Activated CD4-positive, alpha-beta T cell treated with anti-CD3 and anti-CD28 coated beads, Interleukin-2, amount 10 ng/mL, durations not matched to agents 24 days and 14 days (primary cell): Measurements from ENCODE around the gene DISP3. TPM values are rescaled to one million over a fixed set of nuclear protein-coding genes. Genes with fewer than 3 reads are reported as not detected.

ENCODE experiments used
- DNase-seq: peaks from one replicate; pipeline ENCODE4 v3.0.0; 2022
- H3K27ac Mint-ChIP-seq: one replicate; pipeline ENCODE4 v1.8.0; 2022; ENCODE audit warnings: mild to moderate bottlenecking, mixed read lengths
- H3K27me3 Mint-ChIP-seq: one replicate; pipeline ENCODE4 v1.8.0; 2022; ENCODE audit warnings: mixed read lengths
- H3K36me3 Mint-ChIP-seq: one replicate; pipeline ENCODE4 v1.8.0; 2022; ENCODE audit warnings: low read depth, mild to moderate bottlenecking, mixed read lengths
- H3K4me1 Mint-ChIP-seq: one replicate; pipeline ENCODE4 v1.8.0; 2021; ENCODE audit warnings: mixed read lengths
- H3K4me3 Mint-ChIP-seq: one replicate; pipeline ENCODE4 v1.8.0; 2022; ENCODE audit warnings: mild to moderate bottlenecking, moderate library complexity, mixed read lengths
- H3K9me3 Mint-ChIP-seq: one replicate; pipeline ENCODE4 v1.8.0; 2021; ENCODE audit warnings: mixed read lengths
- intact Hi-C: fragments of 100-400 bp; cut with micrococcal nuclease; formaldehyde crosslinking; loops from one replicate; pipeline ENCODE4 v1.15.1; 2023
- total RNA-seq: library from RNA; stranded (reverse); gene quantifications from 2 replicates; pipeline ENCODE4 v1.2.3, GENCODE V29; 2022

The DISP3 gene
- total RNA-seq, 1 donor from 2014 or later, result 0.23 TPM

- no peak overlapping the region for H3K4me3 Mint-ChIP-seq
- no peak for DNase-seq
- H3K9me3 Mint-ChIP-seq, result no peaks in the 10 kb centered on the region
- no peaks in the 10 kb centered on the region for H3K27me3 Mint-ChIP-seq
- H3K27ac Mint-ChIP-seq, result no peak overlapping the region
- H3K36me3 Mint-ChIP-seq, result no peaks in the 10 kb centered on the region
- no peaks in the 10 kb centered on the region for H3K4me1 Mint-ChIP-seq
- intact Hi-C loops, result no loop called here
These were observed 49.8 kb downstream of the DISP3 start for GRCh38 chr1:11528611-11529261.

- no peak for DNase-seq
- intact Hi-C loops, result no loop called here
These were observed 50.4 kb downstream of the DISP3 start for GRCh38 chr1:11529330-11529729.

GRCh38 chr1:11529763-11530730, 51.1 kb downstream of the DISP3 start:
- no peak for DNase-seq
- Mint-ChIP-seq H3K27me3 (no peaks in the 10 kb centered on the region), H3K36me3 (no peaks in the 10 kb centered on the region), H3K4me3 (no peak overlapping the region), H3K9me3 (no peaks in the 10 kb centered on the region), H3K27ac (no peak overlapping the region), H3K4me1 (no peaks in the 10 kb centered on the region)
- intact Hi-C loops, result no loop called here

More at GRCh38 chr1:11529330-11529729, 50.4 kb downstream of the DISP3 start:
- Mint-ChIP-seq H3K9me3 (no peaks in the 10 kb centered on the region), H3K27ac (no peak overlapping the region), H3K4me1 (no peaks in the 10 kb centered on the region), H3K4me3 (no peak overlapping the region), H3K36me3 (no peaks in the 10 kb centered on the region), H3K27me3 (no peaks in the 10 kb centered on the region)

GRCh38 chr1:11530731-11531311, 51.9 kb downstream of the DISP3 start:
- intact Hi-C loops, result no loop called here
- Mint-ChIP-seq H3K9me3 (no peaks in the 10 kb centered on the region), H3K27ac (no peak overlapping the region), H3K27me3 (no peaks in the 10 kb centered on the region), H3K4me1 (no peaks in the 10 kb centered on the region), H3K36me3 (no peaks in the 10 kb centered on the region), H3K4me3 (no peak overlapping the region)
- DNase-seq, result no peak

GRCh38 chr1:11531314-11531870, 52.4 kb downstream of the DISP3 start:
- Mint-ChIP-seq H3K4me3 (no peak overlapping the region), H3K4me1 (no peaks in the 10 kb centered on the region), H3K27ac (no peak overlapping the region), H3K36me3 (no peaks in the 10 kb centered on the region), H3K9me3 (no peaks in the 10 kb centered on the region), H3K27me3 (no peaks in the 10 kb centered on the region)
- intact Hi-C loops, result no loop called here
- no peak for DNase-seq

GRCh38 chr1:11531943-11532342, 53.0 kb downstream of the DISP3 start:
- no peaks in the 10 kb centered on the region for H3K27me3 Mint-ChIP-seq
- DNase-seq, result no peak
- no peak overlapping the region for H3K27ac Mint-ChIP-seq
- no peaks in the 10 kb centered on the region for H3K36me3 Mint-ChIP-seq
- no peaks in the 10 kb centered on the region for H3K9me3 Mint-ChIP-seq
- H3K4me3 Mint-ChIP-seq, result no peak overlapping the region
- intact Hi-C loops, result no loop called here
- H3K4me1 Mint-ChIP-seq, result no peaks in the 10 kb centered on the region

GRCh38 chr1:11533790-11534787, 55.1 kb downstream of the DISP3 start:
- Mint-ChIP-seq H3K9me3 (no peaks in the 10 kb centered on the region), H3K4me1 (no peaks in the 10 kb centered on the region), H3K36me3 (no peaks in the 10 kb centered on the region), H3K4me3 (no peak overlapping the region), H3K27me3 (no peaks in the 10 kb centered on the region), H3K27ac (no peak overlapping the region)
- no peak for DNase-seq
- intact Hi-C loops, result no loop called here

- Mint-ChIP-seq H3K4me3 (no peak overlapping the region), H3K9me3 (no peaks in the 10 kb centered on the region), H3K27me3 (no peaks in the 10 kb centered on the region), H3K4me1 (no peaks in the 10 kb centered on the region), H3K27ac (no peak overlapping the region), H3K36me3 (no peaks in the 10 kb centered on the region)
- intact Hi-C loops, result no loop called here
- no peak for DNase-seq
These were observed 55.9 kb downstream of the DISP3 start for GRCh38 chr1:11534846-11535245.

- Mint-ChIP-seq H3K4me1 (no peaks in the 10 kb centered on the region), H3K36me3 (no peaks in the 10 kb centered on the region), H3K4me3 (no peak overlapping the region), H3K27ac (no peak overlapping the region), H3K27me3 (no peaks in the 10 kb centered on the region), H3K9me3 (no peaks in the 10 kb centered on the region)
- no peak for DNase-seq
- intact Hi-C loops, result no loop called here
These were observed 56.4 kb downstream of the DISP3 start for GRCh38 chr1:11535316-11535715.

GRCh38 chr1:11535761-11536572, 57.0 kb downstream of the DISP3 start:
- intact Hi-C loops, result no loop called here
- Mint-ChIP-seq H3K36me3 (no peaks in the 10 kb centered on the region), H3K9me3 (no peaks in the 10 kb centered on the region), H3K4me3 (no peak overlapping the region), H3K4me1 (no peaks in the 10 kb centered on the region), H3K27me3 (no peaks in the 10 kb centered on the region), H3K27ac (no peak overlapping the region)
- DNase-seq, result no peak

GRCh38 chr1:11536573-11537379, 57.8 kb downstream of the DISP3 start:
- no peak overlapping the region for H3K4me3 Mint-ChIP-seq
- no peaks in the 10 kb centered on the region for H3K36me3 Mint-ChIP-seq
- intact Hi-C loops, result no loop called here
- no peaks in the 10 kb centered on the region for H3K27me3 Mint-ChIP-seq
- H3K27ac Mint-ChIP-seq, result no peak overlapping the region
- no peak for DNase-seq
- H3K9me3 Mint-ChIP-seq, result no peaks in the 10 kb centered on the region
- no peaks in the 10 kb centered on the region for H3K4me1 Mint-ChIP-seq

GRCh38 chr1:11537380-11537764, 58.4 kb downstream of the DISP3 start:
- intact Hi-C loops, result no loop called here
- DNase-seq, result no peak
- H3K9me3 Mint-ChIP-seq, result no peaks in the 10 kb centered on the region
- H3K4me3 Mint-ChIP-seq, result no peak overlapping the region
- H3K27me3 Mint-ChIP-seq, result no peaks in the 10 kb centered on the region
- H3K4me1 Mint-ChIP-seq, result no peaks in the 10 kb centered on the region
- no peak overlapping the region for H3K27ac Mint-ChIP-seq
- no peaks in the 10 kb centered on the region for H3K36me3 Mint-ChIP-seq
